A673 (cell line): ENCODE measurements around the gene APC2. TPM values are rescaled to one million over a fixed set of nuclear protein-coding genes. Genes with fewer than 3 reads are reported as not detected.

ENCODE experiments used
- BruUV-seq: library from RNA; stranded (reverse); fragments of 400-500 nt; replicated peaks from 2 replicates; lab custom pipeline; 2021; lab: Mats Ljungman, UMichigan
- CTCF ChIA-PET: fragments of 300-600 bp; sonication (Branson Sonifier 250); formaldehyde crosslinking; loops from one replicate; lab custom pipeline; 2022; ENCODE audit warnings: antibody characterized with exemption; lab: Charles Lee
- POLR2A ChIA-PET: fragments of 300-600 bp; sonication (Branson Sonifier 250); formaldehyde crosslinking; loops from one replicate; lab custom pipeline; 2022; ENCODE audit warnings: antibody characterized with exemption; ENCODE audit not compliant: low non-redundant PET; lab: Charles Lee
- DNase-seq: peaks from one replicate; pipeline ENCODE4 v3.0.0-alpha.2; 2015; ENCODE audit warnings: low spot score
- H3K27ac ChIP-seq: fragments of 200-600 bp; sonication (generic); 2 replicates; pipeline ENCODE4 v1.5.1; 2016; ENCODE audit warnings: mixed run types, low read depth, mild to moderate bottlenecking, mixed read lengths, antibody characterized with exemption, low read length; ENCODE audit not compliant: poor library complexity, severe bottlenecking
- H3K27me3 ChIP-seq: fragments of 200-600 bp; sonication (generic); replicated peaks from 2 replicates; pipeline ENCODE4 v1.6.1; 2017; ENCODE audit warnings: mixed run types, low read depth, mild to moderate bottlenecking, mixed read lengths, antibody characterized with exemption, low read length; ENCODE audit not compliant: insufficient read depth, poor library complexity
- H3K36me3 ChIP-seq: fragments of 200-600 bp; sonication (generic); 2 replicates; pipeline ENCODE4 v1.6.1; 2016; ENCODE audit warnings: mixed run types, mild to moderate bottlenecking, mixed read lengths, antibody characterized with exemption, low read length; ENCODE audit not compliant: insufficient read depth, poor library complexity, severe bottlenecking
- H3K4me1 ChIP-seq: fragments of 200-600 bp; sonication (generic); 2 replicates; pipeline ENCODE4 v1.6.1; 2017; ENCODE audit warnings: mixed run types, mild to moderate bottlenecking, mixed read lengths, antibody characterized with exemption, low read length; ENCODE audit not compliant: insufficient read depth, poor library complexity, severe bottlenecking
- H3K4me3 ChIP-seq: fragments of 200-600 bp; sonication (generic); 2 replicates; pipeline ENCODE4 v1.5.1; 2016; ENCODE audit warnings: low read depth, mixed run types, mild to moderate bottlenecking, mixed read lengths, low read length; ENCODE audit not compliant: poor library complexity, severe bottlenecking
- H3K9me3 ChIP-seq: fragments of 200-600 bp; sonication (generic); 2 replicates; pipeline ENCODE4 v1.6.1; 2016; ENCODE audit warnings: mixed run types, low read depth, mild to moderate bottlenecking, mixed read lengths, antibody characterized with exemption, low read length; ENCODE audit not compliant: poor library complexity, severe bottlenecking
- CTCF ChIP-seq: fragments of 300-800, 200-600 bp; sonication (generic); conservative IDR thresholded peaks from 2 replicates; pipeline ENCODE4 v1.5.1; 2017; ENCODE audit warnings: low read depth, mild to moderate bottlenecking, antibody characterized with exemption, low read length, moderate library complexity, mixed read lengths
- EZH2 ChIP-seq: fragments of 200-600 bp; sonication (generic); IDR thresholded peaks from 2 replicates; pipeline ENCODE4 v1.6.1; 2017; ENCODE audit warnings: borderline replicate concordance, low read depth, mild to moderate bottlenecking, mixed read lengths, antibody characterized with exemption, low read length; ENCODE audit not compliant: poor library complexity, severe bottlenecking
- intact Hi-C: fragments of 100-400 bp; cut with micrococcal nuclease; formaldehyde crosslinking; loops from one replicate; pipeline ENCODE4 v1.10.0; 2022; ENCODE audit not compliant: unreplicated experiment
- total RNA-seq: library from RNA; stranded (reverse); gene quantifications from 2 replicates; pipeline ENCODE4 v1.2.3, GENCODE V29; 2021

Gene APC2
- total RNA-seq, 1 experiment from 2014 or later: 1.3 TPM

- H3K27ac ChIP-seq: no peak overlapping the region
- intact Hi-C loops: no loop called here
- no peak overlapping the region for H3K4me3 ChIP-seq
- TF ChIP-seq EZH2 (no peak), CTCF (no peak)
- DNase-seq: no peak
- ChIA-PET CTCF (no interaction called here), POLR2A (no interaction called here)
- no TSS peak for BruUV-seq
- no peaks in the 10 kb centered on the region for H3K9me3 ChIP-seq
- H3K4me1 ChIP-seq: no peaks in the 10 kb centered on the region
- no peaks in the 10 kb centered on the region for H3K27me3 ChIP-seq
- peaks cover 69% of the 10 kb centered on the region for H3K36me3 ChIP-seq
Observed at GRCh38 chr19:1432507-1432887, 17.4 kb upstream of the APC2 start.

GRCh38 chr19:1433119-1434039 lies 16.5 kb upstream of the APC2 start:
- intact Hi-C loops: no loop called here
- no peak overlapping the region for H3K27ac ChIP-seq
- H3K4me1 ChIP-seq: no peaks in the 10 kb centered on the region
- no TSS peak for BruUV-seq
- peaks cover 61% of the 10 kb centered on the region for H3K36me3 ChIP-seq
- no peaks in the 10 kb centered on the region for H3K9me3 ChIP-seq
- no peaks in the 10 kb centered on the region for H3K27me3 ChIP-seq
- CTCF ChIA-PET: no interaction called here
- TF ChIP-seq EZH2 (no peak), CTCF (no peak)
- no peak overlapping the region for H3K4me3 ChIP-seq
- DNase-seq: no peak
- POLR2A ChIA-PET: no interaction called here

GRCh38 chr19:1434040-1434366 lies 15.9 kb upstream of the APC2 start:
- no peaks in the 10 kb centered on the region for H3K27me3 ChIP-seq
- H3K4me1 ChIP-seq: no peaks in the 10 kb centered on the region
- TF ChIP-seq CTCF (no peak), EZH2 (no peak)
- peaks cover 54% of the 10 kb centered on the region for H3K36me3 ChIP-seq
- no peak for DNase-seq
- no peaks in the 10 kb centered on the region for H3K9me3 ChIP-seq
- POLR2A ChIA-PET: no interaction called here
- H3K4me3 ChIP-seq: no peak overlapping the region
- BruUV-seq: no TSS peak
- no peak overlapping the region for H3K27ac ChIP-seq
- intact Hi-C loops: no loop called here
- CTCF ChIA-PET: no interaction called here
